SK-N-SH (cell line): ENCODE results near the gene DNAH9. TPM values are rescaled to one million over a fixed set of nuclear protein-coding genes. Genes with fewer than 3 reads are reported as not detected.

Experiments used
- CTCF ChIA-PET: fragments of 300-600, 350-600 bp; formaldehyde crosslinking; extraction: SDS; loops from one replicate; lab custom pipeline; 2021; lab: Yijun Ruan, JAX
- POLR2A ChIA-PET: fragments of 350-600 bp; sonication (Branson Sonifier 250); formaldehyde crosslinking; extraction: SDS; loops from one replicate; lab custom pipeline; 2020; ENCODE audit warnings: antibody characterized with exemption, inconsistent platforms; lab: Yijun Ruan, JAX
- DNase-seq: peaks from one replicate; pipeline ENCODE4 v3.0.0; 2012
- H2AFZ ChIP-seq: fragments of 200-600 bp; sonication (generic); 2 replicates; pipeline ENCODE4 v1.8.1; 2016; ENCODE audit warnings: antibody characterized with exemption, mild to moderate bottlenecking, low read depth
- H3F3A ChIP-seq: fragments of 200-600 bp; sonication (generic); replicated peaks from 2 replicates; pipeline ENCODE3; 2016; ENCODE audit warnings: antibody characterized with exemption, mild to moderate bottlenecking; ENCODE audit not compliant: insufficient read depth
- H3K27ac ChIP-seq, 2 experiments: fragments of 200-500 bp in 1 of 2; fragments of 200-600 bp in 1 of 2; sonication (Bioruptor generic) in 1 of 2; sonication (generic), shearing (Covaris generic) in 1 of 2; 2 replicates each; pipeline versions ENCODE4 v1.5.1 to v1.6.1; 2014 to 2016; ENCODE audit warnings: low read depth in 2 of 2, inconsistent platforms in 1 of 2, low read length in 1 of 2, mild to moderate bottlenecking in 1 of 2, mixed read lengths in 1 of 2
- H3K27me3 ChIP-seq: fragments of 200-600 bp; sonication (generic), shearing (Covaris generic); 2 replicates; pipeline ENCODE4 v1.6.1; 2016; ENCODE audit warnings: mixed run types; ENCODE audit not compliant: insufficient read depth
- H3K36me3 ChIP-seq, 2 experiments: fragments of 200-500 bp in 1 of 2; fragments of 200-600 bp in 1 of 2; sonication (Bioruptor generic) in 1 of 2; sonication (generic) in 1 of 2; replicated peaks in 1 of 2; 2 replicates each; pipeline versions ENCODE3 to v1.5.1; 2014 to 2016; ENCODE audit warnings: low read length in 1 of 2, mild to moderate bottlenecking in 1 of 2; ENCODE audit not compliant: insufficient read depth in 2 of 2, control insufficient read depth in 1 of 2
- H3K4me1 ChIP-seq, 2 experiments: fragments of 200-500 bp in 1 of 2; fragments of 200-600 bp in 1 of 2; sonication (Bioruptor generic) in 1 of 2; sonication (generic), shearing (Covaris generic) in 1 of 2; 2 replicates each; pipeline versions ENCODE4 v1.5.1 to v1.6.1; 2014 to 2016; ENCODE audit warnings: low read depth in 1 of 2, low read length in 1 of 2, mixed run types in 1 of 2; ENCODE audit not compliant: insufficient read depth in 2 of 2, control insufficient read depth in 1 of 2
- H3K4me2 ChIP-seq: fragments of 200-600 bp; sonication (generic), shearing (Covaris generic); 2 replicates; pipeline ENCODE4 v1.6.1; 2017; ENCODE audit warnings: mixed run types
- H3K4me3 ChIP-seq, 2 experiments: fragments of 200-500 bp in 1 of 2; fragments of 200-600 bp in 1 of 2; sonication (Bioruptor generic) in 1 of 2; sonication (generic), shearing (Covaris generic) in 1 of 2; 2 replicates each; pipeline versions ENCODE4 v1.5.1 to v1.8.1; 2014 to 2016; ENCODE audit warnings: low read depth in 2 of 2, inconsistent platforms in 1 of 2, low read length in 1 of 2, mild to moderate bottlenecking in 1 of 2, mixed read lengths in 1 of 2, moderate library complexity in 1 of 2
- H3K79me2 ChIP-seq: fragments of 200-600 bp; sonication (generic); 2 replicates; pipeline ENCODE4 v1.8.1; 2017; ENCODE audit warnings: mild to moderate bottlenecking; ENCODE audit not compliant: insufficient read depth
- H3K9ac ChIP-seq: fragments of 200-600 bp; sonication (generic); 2 replicates; pipeline ENCODE4 v1.6.1; 2017; ENCODE audit warnings: mixed run types
- H3K9me2 ChIP-seq: fragments of 200-600 bp; sonication (generic); 2 replicates; pipeline ENCODE4 v1.6.1; 2017; ENCODE audit warnings: mixed run types
- H3K9me3 ChIP-seq: fragments of 200-600 bp; sonication (generic); 2 replicates; pipeline ENCODE4 v1.6.1; 2017; ENCODE audit warnings: mixed run types, mild to moderate bottlenecking, moderate library complexity
- H4K20me1 ChIP-seq: fragments of 200-600 bp; sonication (generic); 2 replicates; pipeline ENCODE4 v1.6.1; 2017; ENCODE audit warnings: mild to moderate bottlenecking, mixed run types; ENCODE audit not compliant: insufficient read depth
- EP300 ChIP-seq, 2 experiments: IDR thresholded peaks; 2 replicates each; pipeline versions ENCODE4 v1.4.0 to v1.6.1; 2012; ENCODE audit warnings: borderline replicate concordance in 1 of 2, low read depth in 1 of 2, low read length in 1 of 2
- FOXJ3 ChIP-seq: sonication (generic); formaldehyde crosslinking; IDR thresholded peaks from 2 replicates; pipeline ENCODE4 v1.5.1; 2020; ENCODE audit warnings: mild to moderate bottlenecking, missing genetic modification reagents
- GABPA ChIP-seq: IDR thresholded peaks from 2 replicates; pipeline ENCODE4 v1.4.0; 2012; ENCODE audit warnings: low read depth, mild to moderate bottlenecking
- JUND ChIP-seq: IDR thresholded peaks from 2 replicates; pipeline ENCODE4 v1.4.0; 2012
- MXI1 ChIP-seq: IDR thresholded peaks from 2 replicates; pipeline ENCODE4 v1.6.1; 2012; ENCODE audit warnings: mild to moderate bottlenecking, low read depth, low read length, improper control_type of control experiment
- NRF1 ChIP-seq: IDR thresholded peaks from 2 replicates; pipeline ENCODE4 v1.6.1; 2012; ENCODE audit warnings: low read depth, mild to moderate bottlenecking, low read length
- POLR2AphosphoS5 ChIP-seq: IDR thresholded peaks from 2 replicates; pipeline ENCODE4 v1.6.1; 2012; ENCODE audit warnings: low read depth, low read length
- RFX5 ChIP-seq: IDR thresholded peaks from 2 replicates; pipeline ENCODE4 v1.6.1; 2012; ENCODE audit warnings: mild to moderate bottlenecking, improper control_type of control experiment, low read length
- TAF1 ChIP-seq: IDR thresholded peaks from 2 replicates; pipeline ENCODE4 v1.6.1; 2012; ENCODE audit warnings: low read depth, mild to moderate bottlenecking, low read length, moderate library complexity, borderline replicate concordance
- TCF12 ChIP-seq: IDR thresholded peaks from 2 replicates; pipeline ENCODE4 v1.4.0; 2012
- TEAD4 ChIP-seq: IDR thresholded peaks from 2 replicates; pipeline ENCODE4 v1.4.0; 2012; ENCODE audit warnings: mild to moderate bottlenecking, borderline replicate concordance; ENCODE audit not compliant: insufficient read depth
- YY1 ChIP-seq: IDR thresholded peaks from 2 replicates; pipeline ENCODE4 v1.4.0; 2012; ENCODE audit warnings: low read depth, mild to moderate bottlenecking
- WGBS: methylation state at CpG from one replicate; pipeline ENCODE4 v1.1.6; 2017; ENCODE audit warnings: low lambda C conversion rate; 5-methylcytosine and 5-hydroxymethylcytosine counted together
- polyA plus RNA-seq, 3 experiments: library from polyadenylated mRNA; depleted of rRNA; stranded (reverse); fragments of >200 nt; gene quantifications; 2 replicates each; pipeline ENCODE4 v1.2.3, GENCODE V29; 2012
- TF ChIP-seq, protein P1 (sequence below): IDR thresholded peaks from 2 replicates; pipeline ENCODE4 v1.4.0; 2012; ENCODE audit warnings: low read depth, borderline replicate concordance
- TF ChIP-seq, protein P2 (sequence below): fragments of 150-350 bp; IDR thresholded peaks from 2 replicates; pipeline ENCODE4 v1.6.1; 2017; ENCODE audit warnings: antibody characterized with exemption, low read length, low read depth, borderline replicate concordance
- TF ChIP-seq, protein P3 (sequence below): fragments of 150-350 bp; IDR thresholded peaks from 2 replicates; pipeline ENCODE4 v1.6.1; 2016; ENCODE audit warnings: mild to moderate bottlenecking, low read depth, low read length
- TF ChIP-seq, protein P4 (sequence below): IDR thresholded peaks from 2 replicates; pipeline ENCODE4; 2012
- TF ChIP-seq, protein P5 (sequence below): IDR thresholded peaks from 2 replicates; pipeline ENCODE4 v1.4.0; 2012; ENCODE audit warnings: low read depth
- TF ChIP-seq, protein P6 (sequence below): IDR thresholded peaks from 2 replicates; pipeline ENCODE4 v1.4.0; 2012; ENCODE audit warnings: low read depth, borderline replicate concordance

Gene DNAH9
- polyA plus RNA-seq, 1 of the 3 experiments (the other 2 are of a cell fraction), result not detected

DNA sequence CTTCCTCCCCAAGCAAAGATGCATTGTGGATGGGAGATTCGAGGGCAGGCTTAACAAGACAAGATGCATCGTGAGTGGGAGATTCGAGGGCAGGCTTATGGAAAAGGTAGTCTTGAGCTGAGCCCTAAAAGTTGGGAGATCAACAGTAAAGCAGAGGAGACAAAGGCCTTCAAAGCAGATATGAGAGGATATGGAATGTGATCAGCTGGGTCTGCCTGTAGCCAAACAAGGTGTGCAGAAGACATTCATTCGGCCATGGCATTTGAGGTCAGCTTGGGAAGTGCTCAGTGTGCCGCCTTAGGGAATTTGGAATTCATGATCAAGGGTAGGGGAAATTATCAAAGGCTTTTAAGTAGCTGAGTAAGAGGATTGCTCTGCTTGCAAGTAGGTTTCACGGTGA is 39.5 kb downstream of the DNAH9 start:
- no peak overlapping the region for H3K4me2 ChIP-seq
- H2AFZ ChIP-seq, result no peak overlapping the region
- H3K36me3 ChIP-seq, result no peaks in the 10 kb centered on the region
- H4K20me1 ChIP-seq, result no peaks in the 10 kb centered on the region
- no peak overlapping the region for H3K9ac ChIP-seq
- no peaks in the 10 kb centered on the region for H3F3A ChIP-seq
- TF ChIP-seq, protein P1, sequence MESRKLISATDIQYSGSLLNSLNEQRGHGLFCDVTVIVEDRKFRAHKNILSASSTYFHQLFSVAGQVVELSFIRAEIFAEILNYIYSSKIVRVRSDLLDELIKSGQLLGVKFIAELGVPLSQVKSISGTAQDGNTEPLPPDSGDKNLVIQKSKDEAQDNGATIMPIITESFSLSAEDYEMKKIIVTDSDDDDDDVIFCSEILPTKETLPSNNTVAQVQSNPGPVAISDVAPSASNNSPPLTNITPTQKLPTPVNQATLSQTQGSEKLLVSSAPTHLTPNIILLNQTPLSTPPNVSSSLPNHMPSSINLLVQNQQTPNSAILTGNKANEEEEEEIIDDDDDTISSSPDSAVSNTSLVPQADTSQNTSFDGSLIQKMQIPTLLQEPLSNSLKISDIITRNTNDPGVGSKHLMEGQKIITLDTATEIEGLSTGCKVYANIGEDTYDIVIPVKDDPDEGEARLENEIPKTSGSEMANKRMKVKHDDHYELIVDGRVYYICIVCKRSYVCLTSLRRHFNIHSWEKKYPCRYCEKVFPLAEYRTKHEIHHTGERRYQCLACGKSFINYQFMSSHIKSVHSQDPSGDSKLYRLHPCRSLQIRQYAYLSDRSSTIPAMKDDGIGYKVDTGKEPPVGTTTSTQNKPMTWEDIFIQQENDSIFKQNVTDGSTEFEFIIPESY, result no peak
- TF ChIP-seq, protein P2, sequence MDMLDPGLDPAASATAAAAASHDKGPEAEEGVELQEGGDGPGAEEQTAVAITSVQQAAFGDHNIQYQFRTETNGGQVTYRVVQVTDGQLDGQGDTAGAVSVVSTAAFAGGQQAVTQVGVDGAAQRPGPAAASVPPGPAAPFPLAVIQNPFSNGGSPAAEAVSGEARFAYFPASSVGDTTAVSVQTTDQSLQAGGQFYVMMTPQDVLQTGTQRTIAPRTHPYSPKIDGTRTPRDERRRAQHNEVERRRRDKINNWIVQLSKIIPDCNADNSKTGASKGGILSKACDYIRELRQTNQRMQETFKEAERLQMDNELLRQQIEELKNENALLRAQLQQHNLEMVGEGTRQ, result no peak
- TF ChIP-seq MXI1, result no peak
- no peak for TF ChIP-seq TAF1
- no peak for TF ChIP-seq TCF12
- TF ChIP-seq FOXJ3 (CRISPR knock-in tag), result no peak
- ChIA-PET POLR2A (interaction anchor here (0.6 kb wide), 1 partner anchor 407 kb away, joined by 3 read pairs; no protein-coding TSS in a partner anchor), CTCF (interaction anchor here (1.2 kb wide), 1 partner anchor 56 kb away, joined by 3 read pairs; no protein-coding TSS in a partner anchor)
- no peaks in the 10 kb centered on the region for H3K4me1 ChIP-seq
- no peaks in the 10 kb centered on the region for H3K9me3 ChIP-seq
- no peaks in the 10 kb centered on the region for H3K79me2 ChIP-seq
- DNase-seq, result no peak
- WGBS, result 30% methylated on average over 6 of the region's 6 CpGs
- no peak overlapping the region for H3K4me3 ChIP-seq
- H3K9me2 ChIP-seq, result no peaks in the 10 kb centered on the region
- H3K27ac ChIP-seq, result no peak overlapping the region
- H3K27me3 ChIP-seq, result no peaks in the 10 kb centered on the region

DNA sequence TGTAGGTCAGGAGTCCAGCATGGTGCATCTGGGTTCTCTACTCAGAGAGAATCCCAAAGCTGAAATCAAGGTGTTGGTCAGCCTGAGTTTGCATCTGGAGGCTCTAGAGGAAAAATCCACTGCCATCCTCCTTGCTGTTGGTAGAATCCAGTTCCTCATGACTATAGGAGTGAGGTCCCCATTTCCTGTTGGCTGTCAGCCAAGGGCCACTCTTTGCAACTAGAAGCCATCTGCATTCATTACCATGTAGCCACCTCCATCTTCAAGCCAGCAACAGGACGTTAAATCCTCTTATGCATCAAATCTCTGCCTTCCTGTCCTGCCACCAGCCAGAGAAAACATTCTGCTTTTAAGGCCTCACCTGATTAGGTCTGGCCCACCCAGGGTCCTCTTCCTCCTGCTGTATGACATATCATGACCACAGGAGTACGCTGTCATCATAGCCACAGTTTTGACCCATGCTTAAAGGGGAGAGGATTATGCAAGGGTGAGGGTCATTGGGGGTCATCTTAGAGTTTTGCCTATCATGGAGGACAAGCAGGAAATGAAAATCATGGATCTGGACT is 40.5 kb downstream of the DNAH9 start:
- H3K4me3 ChIP-seq, result no peak overlapping the region
- no peak for TF ChIP-seq GABPA
- TF ChIP-seq, protein P3, sequence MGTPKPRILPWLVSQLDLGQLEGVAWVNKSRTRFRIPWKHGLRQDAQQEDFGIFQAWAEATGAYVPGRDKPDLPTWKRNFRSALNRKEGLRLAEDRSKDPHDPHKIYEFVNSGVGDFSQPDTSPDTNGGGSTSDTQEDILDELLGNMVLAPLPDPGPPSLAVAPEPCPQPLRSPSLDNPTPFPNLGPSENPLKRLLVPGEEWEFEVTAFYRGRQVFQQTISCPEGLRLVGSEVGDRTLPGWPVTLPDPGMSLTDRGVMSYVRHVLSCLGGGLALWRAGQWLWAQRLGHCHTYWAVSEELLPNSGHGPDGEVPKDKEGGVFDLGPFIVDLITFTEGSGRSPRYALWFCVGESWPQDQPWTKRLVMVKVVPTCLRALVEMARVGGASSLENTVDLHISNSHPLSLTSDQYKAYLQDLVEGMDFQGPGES, result no peak
- TF ChIP-seq, protein P4, sequence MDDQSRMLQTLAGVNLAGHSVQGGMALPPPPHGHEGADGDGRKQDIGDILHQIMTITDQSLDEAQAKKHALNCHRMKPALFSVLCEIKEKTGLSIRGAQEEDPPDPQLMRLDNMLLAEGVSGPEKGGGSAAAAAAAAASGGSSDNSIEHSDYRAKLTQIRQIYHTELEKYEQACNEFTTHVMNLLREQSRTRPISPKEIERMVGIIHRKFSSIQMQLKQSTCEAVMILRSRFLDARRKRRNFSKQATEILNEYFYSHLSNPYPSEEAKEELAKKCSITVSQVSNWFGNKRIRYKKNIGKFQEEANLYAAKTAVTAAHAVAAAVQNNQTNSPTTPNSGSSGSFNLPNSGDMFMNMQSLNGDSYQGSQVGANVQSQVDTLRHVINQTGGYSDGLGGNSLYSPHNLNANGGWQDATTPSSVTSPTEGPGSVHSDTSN, result no peak
- no peak for TF ChIP-seq RFX5
- no peak for TF ChIP-seq NRF1
- TF ChIP-seq, protein P5, sequence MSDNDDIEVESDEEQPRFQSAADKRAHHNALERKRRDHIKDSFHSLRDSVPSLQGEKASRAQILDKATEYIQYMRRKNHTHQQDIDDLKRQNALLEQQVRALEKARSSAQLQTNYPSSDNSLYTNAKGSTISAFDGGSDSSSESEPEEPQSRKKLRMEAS, result no peak
- TF ChIP-seq JUND, result no peak
- TF ChIP-seq TEAD4, result no peak
- TF ChIP-seq, protein P6, sequence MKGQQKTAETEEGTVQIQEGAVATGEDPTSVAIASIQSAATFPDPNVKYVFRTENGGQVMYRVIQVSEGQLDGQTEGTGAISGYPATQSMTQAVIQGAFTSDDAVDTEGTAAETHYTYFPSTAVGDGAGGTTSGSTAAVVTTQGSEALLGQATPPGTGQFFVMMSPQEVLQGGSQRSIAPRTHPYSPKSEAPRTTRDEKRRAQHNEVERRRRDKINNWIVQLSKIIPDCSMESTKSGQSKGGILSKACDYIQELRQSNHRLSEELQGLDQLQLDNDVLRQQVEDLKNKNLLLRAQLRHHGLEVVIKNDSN, result no peak
- TF ChIP-seq YY1, result no peak
- TF ChIP-seq, protein P2, result no peak
- TF ChIP-seq EP300 (IDR thresholded peaks at IDR 0.05; ENCODE audit: borderline replicate concordance in 1 of 2, low read depth in 1 of 2, low read length in 1 of 2), result no peak
- no peak for TF ChIP-seq FOXJ3 (CRISPR knock-in tag)
- TF ChIP-seq POLR2AphosphoS5, result no peak
- POLR2A ChIA-PET, result no interaction called here
- H3K9me2 ChIP-seq, result no peaks in the 10 kb centered on the region
- no peaks in the 10 kb centered on the region for H3F3A ChIP-seq
- no peak overlapping the region for H2AFZ ChIP-seq
- H3K27ac ChIP-seq, result no peak overlapping the region
- 18% methylated on average over 2 of the region's 2 CpGs for WGBS
- no peaks in the 10 kb centered on the region for H3K27me3 ChIP-seq
- H3K9ac ChIP-seq, result no peak overlapping the region
- H3K9me3 ChIP-seq, result no peaks in the 10 kb centered on the region
- H4K20me1 ChIP-seq, result no peaks in the 10 kb centered on the region
- CTCF ChIA-PET, result interaction anchor here (1.1 kb wide), 1 partner anchor 10 kb away, joined by 3 read pairs; no protein-coding TSS in a partner anchor
- DNase-seq, result no peak
- H3K4me1 ChIP-seq, result no peaks in the 10 kb centered on the region
- no peak overlapping the region for H3K4me2 ChIP-seq
- no peaks in the 10 kb centered on the region for H3K79me2 ChIP-seq
- H3K36me3 ChIP-seq, result no peaks in the 10 kb centered on the region
